K562 (cell line): ENCODE data around the gene CACNG5. TPM values are rescaled to one million over a fixed set of nuclear protein-coding genes. Genes with fewer than 3 reads are reported as not detected.

ENCODE experiments used
- ATAC-seq: fragments of 200-7000 bp; cut with Tn5 transposase; 3 replicates; pipeline ENCODE4 v1.9.1; 2020; ENCODE audit warnings: moderate library complexity
- BruUV-seq: library from RNA; stranded (reverse); fragments of 400-500 nt; replicated peaks from 2 replicates; lab custom pipeline; 2021; lab: Mats Ljungman, UMichigan
- CTCF ChIA-PET: fragments of 300-600 bp; formaldehyde crosslinking; extraction: SDS; loops from one replicate; lab custom pipeline; 2021; ENCODE audit warnings: low intra/inter-chr PET ratio; lab: Yijun Ruan, JAX
- POLR2A ChIA-PET: fragments of 300-600, 350-650 bp; sonication (Branson Sonifier 250); formaldehyde crosslinking; extraction: SDS; loops from one replicate; lab custom pipeline; 2021; ENCODE audit warnings: antibody characterized with exemption, inconsistent platforms; lab: Yijun Ruan, JAX
- DNase-seq, 4 experiments: peaks; one replicate each; pipeline versions ENCODE4 v3.0.0 to v3.0.0-alpha.2; 2011 to 2018; ENCODE audit warnings: low spot score in 3 of 4, mixed read lengths in 3 of 4; ENCODE audit errors: extremely low read depth in 1 of 4
- FAIRE-seq: peaks from 2 replicates; lab custom pipeline; 2011; peaks lifted over from hg19 to GRCh38; lab: Jason Lieb, UNC
- H2AFZ ChIP-seq: 2 replicates; pipeline ENCODE4 v1.6.0; 2011; ENCODE audit warnings: low read depth, low read length, control low read depth, inconsistent platforms
- H3K27ac ChIP-seq: fragments of 200-600 bp; 3 replicates; pipeline ENCODE4 v1.8.0; 2011; ENCODE audit warnings: low read depth, mild to moderate bottlenecking, control low read depth, inconsistent platforms, low read length, moderate library complexity, mixed read lengths; ENCODE audit errors: extremely low read depth
- H3K27me3 ChIP-seq, 2 experiments: fragments of 300-600 bp in 1 of 2; 2 replicates in 1 of 2; 3 replicates in 1 of 2; pipeline versions ENCODE4 v1.6.0 to v1.8.0; 2011; ENCODE audit warnings: inconsistent platforms in 2 of 2, low read length in 2 of 2, mild to moderate bottlenecking in 1 of 2, mixed read lengths in 1 of 2, moderate library complexity in 1 of 2; ENCODE audit not compliant: control insufficient read depth in 2 of 2, insufficient read depth in 2 of 2
- H3K36me3 ChIP-seq: fragments of 300-600 bp; 3 replicates; pipeline ENCODE4 v1.8.0; 2011; ENCODE audit warnings: mild to moderate bottlenecking, low read length, inconsistent platforms; ENCODE audit not compliant: control insufficient read depth, insufficient read depth
- H3K4me1 ChIP-seq, 2 experiments: fragments of 200-600 bp in 1 of 2; replicated peaks in 1 of 2; 2 replicates in 1 of 2; 3 replicates in 1 of 2; pipeline versions ENCODE4 v1.5.1 to v1.8.0; 2011; ENCODE audit warnings: inconsistent platforms in 2 of 2, low read length in 2 of 2, mild to moderate bottlenecking in 1 of 2, mixed read lengths in 1 of 2, moderate library complexity in 1 of 2; ENCODE audit not compliant: control insufficient read depth in 2 of 2, insufficient read depth in 2 of 2
- H3K4me2 ChIP-seq: 2 replicates; pipeline ENCODE4 v1.6.1; 2011; ENCODE audit warnings: low read length, control low read depth, inconsistent platforms, mixed read lengths; ENCODE audit not compliant: insufficient read depth
- H3K4me3 ChIP-seq: fragments of 200-600 bp; sonication (generic), shearing (Covaris generic); 2 replicates; pipeline ENCODE4 v1.5.1; 2016; ENCODE audit warnings: control low read depth, inconsistent platforms
- H3K79me2 ChIP-seq: fragments of 200-600 bp; 3 replicates; pipeline ENCODE4 v1.8.0; 2011; ENCODE audit warnings: low read length, inconsistent platforms; ENCODE audit not compliant: control insufficient read depth, insufficient read depth
- H3K9ac ChIP-seq, 2 experiments: 2 replicates each; pipeline versions ENCODE4 v1.6.0 to v1.6.1; 2011; ENCODE audit warnings: low read depth in 2 of 2, low read length in 2 of 2, control low read depth in 1 of 2, inconsistent platforms in 1 of 2, mild to moderate bottlenecking in 1 of 2, mixed read lengths in 1 of 2; ENCODE audit not compliant: insufficient read depth in 1 of 2
- H3K9me1 ChIP-seq: one replicate; pipeline ENCODE4 v1.6.0; 2011; ENCODE audit warnings: inconsistent platforms, mild to moderate bottlenecking, low read length, moderate library complexity; ENCODE audit not compliant: control insufficient read depth, insufficient read depth
- H3K9me3 ChIP-seq: replicated peaks from 2 replicates; pipeline ENCODE4 v1.5.1; 2011; ENCODE audit warnings: low read depth, low read length, inconsistent platforms; ENCODE audit not compliant: control insufficient read depth, insufficient read depth
- H4K20me1 ChIP-seq: replicated peaks from 2 replicates; pipeline ENCODE4 v1.6.1; 2011; ENCODE audit warnings: low read length, inconsistent platforms, mixed read lengths; ENCODE audit not compliant: control insufficient read depth, insufficient read depth
- BACH1 ChIP-seq: fragments of 200-800 bp; sonication (Bioruptor generic); IDR thresholded peaks from 2 replicates; pipeline ENCODE4 v1.6.1; 2016; ENCODE audit warnings: missing genetic modification characterization, missing compliant biosample characterization
- NFIC ChIP-seq: fragments of 450-650 bp; IDR thresholded peaks from 2 replicates; pipeline ENCODE4 v1.6.1; 2017; ENCODE audit warnings: mild to moderate bottlenecking, inconsistent platforms
- SPI1 ChIP-seq: IDR thresholded peaks from 2 replicates; pipeline ENCODE4 v1.6.1; 2011; ENCODE audit warnings: low read depth, low read length, control low read depth, borderline replicate concordance
- ZNF133 ChIP-seq: fragments of 250-450 bp; sonication (Bioruptor Pico); IDR thresholded peaks from 2 replicates; pipeline ENCODE4 v1.4.0; 2020; ENCODE audit warnings: mild to moderate bottlenecking
- WGBS: fragments of 100-300 bp; shearing (Covaris generic); methylation state at CpG from one replicate; pipeline ENCODE4 v1.1.6; 2016; ENCODE audit warnings: low coverage, mixed read lengths; ENCODE audit not compliant: insufficient coverage; ENCODE audit errors: missing lambda C conversion rate; 5-methylcytosine and 5-hydroxymethylcytosine counted together
- in situ Hi-C: fragments of 300-500 bp; cut with MboI; formaldehyde crosslinking; loops from 4 replicates; pipeline ENCODE4 v1.15.0; 2018; ENCODE audit warnings: inconsistent platforms, mixed read lengths
- intact Hi-C: fragments of 100-400 bp; cut with micrococcal nuclease; formaldehyde crosslinking; loops from 2 replicates; pipeline ENCODE4 v1.14.2; 2022
- polyA plus RNA-seq, 8 experiments: library from polyadenylated mRNA; depleted of rRNA in 4 of 8; stranded (reverse) in 5 of 8; unstranded in 3 of 8; fragments of >200 nt; fragmentation: Nextera tagmentation in 2 of 8; fragmentation: Illumina TruSeq in 1 of 8; extraction: Ambion mirVana in 2 of 8; extraction: Trizol in 1 of 8; gene quantifications; 2 replicates each; pipeline versions ENCODE4 v1.2.1 to v1.2.3, GENCODE V29; 2011 to 2014; ENCODE audit warnings: inconsistent platforms in 1 of 8, missing spikeins in 1 of 8
- total RNA-seq, 7 experiments: library from RNA; depleted of rRNA in 6 of 7; stranded (reverse); fragments of >200 nt in 6 of 7; fragmentation: Illumina TruSeq in 2 of 7; extraction: Trizol in 2 of 7; gene quantifications; 2 replicates each; pipeline versions ENCODE4 v1.2.1 to v1.2.3, GENCODE V29; 2011 to 2021; ENCODE audit warnings: low replicate concordance in 1 of 7
- TF ChIP-seq, protein P1 (sequence below): sonication (generic); formaldehyde crosslinking; IDR thresholded peaks from 2 replicates; pipeline ENCODE4 v1.8.0; 2022; ENCODE audit warnings: mild to moderate bottlenecking, missing genetic modification reagents, borderline replicate concordance

The CACNG5 gene
- total and polyA plus RNA-seq, 9 of the 15 experiments (the other 6 are each of a cell fraction or from before 2014, with no cell fraction given): not detected

DNA sequence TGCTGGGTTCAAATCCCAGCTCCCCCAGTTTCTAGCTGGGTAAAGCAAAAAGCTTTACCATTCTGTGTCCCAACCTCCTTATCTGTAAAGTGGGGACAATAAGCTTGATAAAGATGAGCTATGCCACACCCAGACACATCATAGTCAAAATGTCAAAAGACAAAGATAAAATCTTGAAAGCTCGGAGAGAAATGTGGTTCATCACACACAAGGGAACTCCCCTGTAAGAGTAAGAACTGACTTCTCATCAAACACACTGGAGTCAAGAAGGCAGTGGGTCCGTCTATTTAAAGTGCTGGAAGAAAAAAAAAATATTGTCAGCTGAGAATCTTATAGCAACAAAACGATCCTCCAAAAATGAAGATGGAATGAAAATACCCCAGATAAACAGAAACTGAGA, 25.3 kb downstream of the CACNG5 start:
- BruUV-seq: no TSS peak
- H3K4me2 ChIP-seq: no peak overlapping the region
- H2AFZ ChIP-seq: no peak overlapping the region
- H3K4me3 ChIP-seq: no peak overlapping the region
- no peaks in the 10 kb centered on the region for H3K4me1 ChIP-seq
- H3K36me3 ChIP-seq: no peaks in the 10 kb centered on the region
- in situ Hi-C loops (no loop called here), intact Hi-C loops (no loop called here)
- 0% methylated on average over 3 of the region's 3 CpGs for WGBS
- ATAC-seq (no peak), DNase-seq (no peak), FAIRE-seq (no peak)
- ChIA-PET POLR2A (interaction anchor here (0.6 to 1.4 kb wide), 4 partner anchors 12 to 211 kb away, joined by 3 to 4 read pairs (median 3); no protein-coding TSS in a partner anchor), CTCF (no interaction called here)
- H3K9me1 ChIP-seq: no peaks in the 10 kb centered on the region
- TF ChIP-seq, protein P1, sequence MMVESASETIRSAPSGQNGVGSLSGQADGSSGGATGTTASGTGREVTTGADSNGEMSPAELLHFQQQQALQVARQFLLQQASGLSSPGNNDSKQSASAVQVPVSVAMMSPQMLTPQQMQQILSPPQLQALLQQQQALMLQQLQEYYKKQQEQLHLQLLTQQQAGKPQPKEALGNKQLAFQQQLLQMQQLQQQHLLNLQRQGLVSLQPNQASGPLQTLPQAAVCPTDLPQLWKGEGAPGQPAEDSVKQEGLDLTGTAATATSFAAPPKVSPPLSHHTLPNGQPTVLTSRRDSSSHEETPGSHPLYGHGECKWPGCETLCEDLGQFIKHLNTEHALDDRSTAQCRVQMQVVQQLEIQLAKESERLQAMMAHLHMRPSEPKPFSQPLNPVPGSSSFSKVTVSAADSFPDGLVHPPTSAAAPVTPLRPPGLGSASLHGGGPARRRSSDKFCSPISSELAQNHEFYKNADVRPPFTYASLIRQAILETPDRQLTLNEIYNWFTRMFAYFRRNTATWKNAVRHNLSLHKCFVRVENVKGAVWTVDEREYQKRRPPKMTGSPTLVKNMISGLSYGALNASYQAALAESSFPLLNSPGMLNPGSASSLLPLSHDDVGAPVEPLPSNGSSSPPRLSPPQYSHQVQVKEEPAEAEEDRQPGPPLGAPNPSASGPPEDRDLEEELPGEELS (CRISPR knock-in tag): no peak
- TF ChIP-seq SPI1: no peak
- TF ChIP-seq NFIC: no peak
- TF ChIP-seq BACH1 (tag): no peak
- TF ChIP-seq ZNF133 (CRISPR knock-in tag): no peak
- H3K79me2 ChIP-seq: no peaks in the 10 kb centered on the region
- H3K27ac ChIP-seq: no peak overlapping the region
- no peak overlapping the region for H3K9ac ChIP-seq
- H3K27me3 ChIP-seq: peaks cover 0 to 17% of the 10 kb centered on the region in 2 experiments; a peak in 1 of 5 replicates
- no peaks in the 10 kb centered on the region for H4K20me1 ChIP-seq
- H3K9me3 ChIP-seq: no peaks in the 10 kb centered on the region
